ENCODE measurements around the gene TAOK3. TPM values are rescaled to one million over a fixed set of nuclear protein-coding genes. Genes with fewer than 3 reads are reported as not detected.

TAOK3 gene
- total RNA-seq, 2 experiments from 2014 or later: 46.0 to 47.1 TPM

DNA sequence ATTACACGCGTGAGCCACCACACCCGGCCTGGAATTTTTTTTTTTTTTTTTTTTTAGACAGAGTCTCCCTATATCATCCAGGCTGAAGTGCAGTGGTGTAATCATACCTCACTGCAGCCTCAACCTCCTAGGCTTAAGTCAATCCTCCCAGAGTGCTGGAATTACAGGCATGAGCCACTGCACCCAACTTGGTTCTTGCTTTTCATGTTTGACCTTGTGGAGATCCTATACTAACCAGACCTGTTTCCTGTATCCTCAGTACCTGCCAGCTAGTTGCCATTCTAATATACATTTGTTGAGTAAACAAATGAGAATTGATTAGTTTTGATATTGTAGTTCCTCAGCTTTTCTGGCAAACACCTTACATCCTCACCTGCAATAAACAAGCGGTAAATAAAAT lies 265.7 kb downstream of the TAOK3 start:
- Mint-ChIP-seq H3K36me3 (ENCODE audit: low read depth) (no peaks in the 10 kb centered on the region), H3K27me3 (peaks cover 10% of the 10 kb centered on the region), H3K9me3 (no peaks in the 10 kb centered on the region), H3K27ac (no peak overlapping the region), H3K4me1 (ENCODE audit: low read depth) (peaks cover 7% of the 10 kb centered on the region), H3K4me3 (no peak overlapping the region)
- intact Hi-C loops (cut with micrococcal nuclease): loop anchor here (10.0 kb wide), 1 partner anchor 232 kb away; no protein-coding TSS in a partner anchor
- no peak for ATAC-seq
- DNase-seq: no peak
- ChIA-PET CTCF (interaction anchor here (0.8 kb wide), 1 partner anchor 14 kb away, joined by 3 read pairs; no protein-coding TSS in a partner anchor), POLR2A (interaction anchor here (1.4 kb wide), 1 partner anchor 29 kb away, joined by 3 read pairs; the partner anchor contains the start of gene PEBP1)
- TF ChIP-seq CTCF (IDR thresholded peaks at IDR 0.05): no peak

DNA sequence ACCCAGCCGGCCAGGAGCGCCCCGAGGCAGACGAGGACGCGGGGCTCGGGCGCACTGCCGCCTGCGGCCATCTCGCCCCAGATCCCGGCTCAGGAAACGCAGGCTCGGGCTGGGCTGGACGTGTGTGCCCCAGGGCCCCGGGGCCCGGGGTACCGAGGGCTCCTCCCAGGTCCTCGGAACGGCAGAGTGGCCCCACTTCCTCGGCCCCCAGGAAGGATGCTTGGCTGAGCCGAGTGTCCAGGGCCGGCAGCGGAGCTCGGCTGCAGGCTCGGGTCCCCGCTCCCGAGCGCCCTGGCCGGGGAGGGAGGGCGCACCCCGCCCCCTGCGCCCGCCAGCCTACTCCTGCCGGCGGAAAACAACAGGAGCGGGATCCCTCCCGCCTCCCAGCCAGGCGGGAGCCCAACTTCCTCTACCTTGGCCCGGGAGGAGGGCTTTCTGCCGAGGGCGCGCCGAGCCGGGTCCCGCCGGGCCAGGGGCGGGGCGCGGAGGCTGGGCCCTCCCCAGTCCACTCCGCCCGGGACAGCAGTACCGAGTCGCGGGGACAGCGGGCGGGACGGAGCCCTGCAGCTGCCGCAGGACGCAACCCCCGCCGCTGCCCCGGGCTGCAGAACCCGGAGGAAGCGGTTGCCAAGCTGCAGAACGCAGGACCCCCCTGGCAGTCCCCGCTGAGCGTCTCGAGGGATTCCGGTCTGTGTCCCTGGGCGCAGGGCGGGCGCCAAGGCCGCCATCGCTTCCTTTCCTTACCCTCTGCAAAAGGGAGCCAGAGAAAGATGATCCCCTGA lies 268.9 kb downstream of the TAOK3 start, which contains the start of gene VSIG10:
TSS of gene VSIG10 (minus strand) at position 411 of the 782 bp plus-strand sequence. CDS start at position 71, 340 bp downstream.
- H3K9me3 Mint-ChIP-seq: no peaks in the 10 kb centered on the region

DNA sequence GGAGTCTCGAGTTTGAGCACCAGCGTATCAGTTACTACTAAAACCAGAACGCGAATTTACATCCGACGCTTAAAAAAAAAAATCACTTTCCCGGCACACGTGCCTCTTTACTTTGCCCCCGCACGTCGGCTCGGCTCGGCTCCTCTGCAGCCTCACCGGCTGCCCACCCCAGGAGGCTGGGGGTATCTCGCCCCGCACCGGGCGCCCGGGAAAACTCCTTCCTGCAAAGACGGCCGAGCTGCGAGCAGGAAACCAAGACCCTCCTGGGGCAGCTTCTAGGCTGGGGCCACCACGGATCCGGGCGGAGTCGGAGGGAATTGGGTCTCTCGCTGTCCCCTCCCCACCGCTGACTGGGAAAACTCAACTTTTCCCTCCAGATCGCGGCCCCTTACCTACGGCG lies 269.5 kb downstream of the TAOK3 start:
- CTCF ChIA-PET: interaction anchor here (1.2 to 1.7 kb wide), 3 partner anchors 18 to 273 kb away, joined by 3 to 4 read pairs (median 3); partner anchors contain the start of gene SUDS3
- H3K4me3 Mint-ChIP-seq: peak overlapping the region; percentile 73

More for the DNA sequence above, 268.9 kb downstream of the TAOK3 start, which contains the start of gene VSIG10:
- ChIA-PET CTCF (interaction anchor here (1.5 to 1.7 kb wide), 2 partner anchors 254 to 272 kb away, joined by 3 to 4 read pairs; partner anchors contain the start of gene SUDS3), POLR2A (interaction anchor here (1.3 kb wide), 1 partner anchor 31 kb away, joined by 4 read pairs; the partner anchor contains the start of gene PEBP1)
- ATAC-seq: peak; percentile 60
- peak; percentile 24 for DNase-seq
- intact Hi-C loops (cut with micrococcal nuclease): loop anchor here (10.0 kb wide), 1 partner anchor 229 kb away; no protein-coding TSS in a partner anchor
- no peak for TF ChIP-seq CTCF (IDR thresholded peaks at IDR 0.05)
- Mint-ChIP-seq H3K27ac (no peak within 1 kb of the TSS), H3K36me3 (ENCODE audit: low read depth) (no peaks in the 10 kb centered on the region), H3K4me3 (peak within 1 kb of the TSS; percentile 73), H3K4me1 (ENCODE audit: low read depth) (peaks cover 7% of the 10 kb centered on the region), H3K27me3 (peaks cover 15% of the 10 kb centered on the region)

GRCh38 chr12:118102609-118103008 lies 270.1 kb downstream of the TAOK3 start:
- Mint-ChIP-seq H3K27me3 (peaks cover 15% of the 10 kb centered on the region), H3K4me3 (peak overlapping the region; percentile 73), H3K27ac (no peak overlapping the region), H3K9me3 (no peaks in the 10 kb centered on the region), H3K36me3 (ENCODE audit: low read depth) (no peaks in the 10 kb centered on the region), H3K4me1 (ENCODE audit: low read depth) (peaks cover 7% of the 10 kb centered on the region)
- TF ChIP-seq CTCF (IDR thresholded peaks at IDR 0.05): no peak
- POLR2A ChIA-PET: no interaction called here
- intact Hi-C loops (cut with micrococcal nuclease): loop anchor here (10.0 kb wide), 1 partner anchor 228 kb away; no protein-coding TSS in a partner anchor
- no peak for DNase-seq
- no peak for ATAC-seq
- CTCF ChIA-PET: interaction anchor here (1.2 to 1.7 kb wide), 2 partner anchors 19 to 273 kb away, joined by 3 to 4 read pairs; partner anchors contain the start of gene SUDS3

More for the DNA sequence above, 269.5 kb downstream of the TAOK3 start:
- no peak for TF ChIP-seq CTCF (IDR thresholded peaks at IDR 0.05)
- H3K9me3 Mint-ChIP-seq: no peaks in the 10 kb centered on the region
- peaks cover 7% of the 10 kb centered on the region for H3K4me1 Mint-ChIP-seq (ENCODE audit: low read depth)
- H3K27ac Mint-ChIP-seq: no peak overlapping the region
- POLR2A ChIA-PET: no interaction called here
- peaks cover 15% of the 10 kb centered on the region for H3K27me3 Mint-ChIP-seq
- intact Hi-C loops (cut with micrococcal nuclease): loop anchor here (10.0 kb wide), 1 partner anchor 228 kb away; no protein-coding TSS in a partner anchor
- peak; percentile 17 for DNase-seq
- peak; percentile 10 for ATAC-seq
- H3K36me3 Mint-ChIP-seq (ENCODE audit: low read depth): no peaks in the 10 kb centered on the region
